K562 (cell line): ENCODE results near the gene PMVK. TPM values are rescaled to one million over a fixed set of nuclear protein-coding genes. Genes with fewer than 3 reads are reported as not detected.
A peak's percentile ranks its signal among the peaks of the same experiment; 100 is the strongest.

Experiments used
- ADNP ChIP-seq: fragments of 200-800 bp; sonication (Bioruptor generic); IDR thresholded peaks from 2 replicates; pipeline ENCODE4 v1.6.1; 2016; ENCODE audit warnings: missing genetic modification characterization, missing compliant biosample characterization
- ARNT ChIP-seq, 2 experiments: fragments of 450-650 bp; IDR thresholded peaks; 2 replicates each; pipeline ENCODE4 v1.6.1; 2016; ENCODE audit warnings: mild to moderate bottlenecking in 1 of 2
- BRD4 ChIP-seq: fragments of 200-600 bp; sonication (generic); IDR thresholded peaks from 2 replicates; pipeline ENCODE4 v1.6.1; 2017; ENCODE audit warnings: inconsistent platforms
- DDX20 ChIP-seq: fragments of 450-650 bp; IDR thresholded peaks from 2 replicates; pipeline ENCODE4 v1.6.1; 2016; ENCODE audit warnings: missing genetic modification characterization, low read depth, mild to moderate bottlenecking, missing compliant biosample characterization, moderate library complexity
- ELK3 ChIP-seq: fragments of 450-650 bp; formaldehyde crosslinking; IDR thresholded peaks from 2 replicates; pipeline ENCODE4 v1.4.0; 2020; ENCODE audit warnings: mild to moderate bottlenecking
- FOXJ3 ChIP-seq: sonication (generic); formaldehyde crosslinking; IDR thresholded peaks from 2 replicates; pipeline ENCODE4 v1.4.0; 2020; ENCODE audit warnings: mild to moderate bottlenecking, missing genetic modification reagents
- HCFC1 ChIP-seq: IDR thresholded peaks from 2 replicates; pipeline ENCODE4 v1.6.1; 2012; ENCODE audit warnings: low read depth, low read length, improper control_type of control experiment
- HES1 ChIP-seq: fragments of 450-650 bp; IDR thresholded peaks from 2 replicates; pipeline ENCODE4 v1.6.1; 2016; ENCODE audit warnings: low read depth, mild to moderate bottlenecking, moderate library complexity
- HMGN3 ChIP-seq: IDR thresholded peaks from 2 replicates; pipeline ENCODE4 v1.6.1; 2011; ENCODE audit warnings: borderline replicate concordance, low read depth, mild to moderate bottlenecking, mixed read lengths, low read length; ENCODE audit not compliant: insufficient read length; ENCODE audit errors: extremely low read depth
- JUND ChIP-seq, 2 experiments: IDR thresholded peaks; 2 replicates in 1 of 2; 3 replicates in 1 of 2; pipeline ENCODE4 v1.6.1; 2011; ENCODE audit warnings: borderline replicate concordance in 2 of 2, low read depth in 2 of 2, low read length in 2 of 2, improper control_type of control experiment in 1 of 2, missing biosample characterization in 1 of 2, missing genetic modification characterization in 1 of 2, missing genetic modification reagents in 1 of 2
- KDM4B ChIP-seq, 2 experiments: fragments of 450-650 bp in 1 of 2; sonication (generic) in 1 of 2; IDR thresholded peaks; 2 replicates each; pipeline ENCODE4 v1.6.1; 2016 to 2017; ENCODE audit warnings: borderline replicate concordance in 2 of 2, antibody characterized with exemption in 1 of 2, low read depth in 1 of 2, mild to moderate bottlenecking in 1 of 2
- MCM2 ChIP-seq: fragments of 450-650 bp; IDR thresholded peaks from 2 replicates; pipeline ENCODE4 v1.6.1; 2017; ENCODE audit warnings: low read depth, mild to moderate bottlenecking
- MIER1 ChIP-seq: fragments of 450-650 bp; IDR thresholded peaks from 2 replicates; pipeline ENCODE4 v1.6.1; 2016; ENCODE audit warnings: antibody characterized with exemption, mild to moderate bottlenecking, low read depth
- NFE2 ChIP-seq: IDR thresholded peaks from 2 replicates; pipeline ENCODE4 v1.6.1; 2014; ENCODE audit warnings: antibody characterized with exemption, low read depth
- NR0B1 ChIP-seq: fragments of 450-650 bp; IDR thresholded peaks from one replicate; pipeline ENCODE4 v1.6.1; 2018; ENCODE audit warnings: mild to moderate bottlenecking, moderate library complexity; ENCODE audit not compliant: partially characterized antibody
- PCBP2 ChIP-seq: fragments of 200-400 bp; formaldehyde crosslinking; IDR thresholded peaks from 2 replicates; pipeline ENCODE4 v1.6.1; 2018; ENCODE audit warnings: low read length, low read depth, mild to moderate bottlenecking, moderate library complexity; ENCODE audit not compliant: poor library complexity, severe bottlenecking
- PHF8 ChIP-seq: fragments of 200-600 bp; sonication (generic); IDR thresholded peaks from 2 replicates; pipeline ENCODE4 v1.6.1; 2012; ENCODE audit warnings: mixed run types, mild to moderate bottlenecking, inconsistent platforms, low read length, moderate library complexity, borderline replicate concordance
- ZBTB17 ChIP-seq: fragments of 450-650 bp; formaldehyde crosslinking; IDR thresholded peaks from 2 replicates; pipeline ENCODE4 v1.4.0; 2020; ENCODE audit warnings: mild to moderate bottlenecking
- ZNF23 ChIP-seq: fragments of 250-450 bp; sonication (Bioruptor Pico); IDR thresholded peaks from 2 replicates; pipeline ENCODE4 v1.4.0; 2020; ENCODE audit warnings: mild to moderate bottlenecking
- ZNF668 ChIP-seq: fragments of 250-450 bp; sonication (Bioruptor Pico); IDR thresholded peaks from 2 replicates; pipeline ENCODE4 v1.8.0; 2022; ENCODE audit warnings: mild to moderate bottlenecking, inconsistent platforms
- ZNF766 ChIP-seq: fragments of 200-800 bp; sonication (Bioruptor generic); conservative IDR thresholded peaks from 2 replicates; pipeline ENCODE4 v1.6.1; 2016; ENCODE audit warnings: missing genetic modification characterization, missing compliant biosample characterization
- ZSCAN32 ChIP-seq: fragments of 450-650 bp; formaldehyde crosslinking; IDR thresholded peaks from 2 replicates; pipeline ENCODE4 v1.4.0; 2020; ENCODE audit warnings: mild to moderate bottlenecking, moderate library complexity
- polyA plus RNA-seq, 8 experiments: library from polyadenylated mRNA; depleted of rRNA in 4 of 8; stranded (reverse) in 5 of 8; unstranded in 3 of 8; fragments of >200 nt; fragmentation: Nextera tagmentation in 2 of 8; fragmentation: Illumina TruSeq in 1 of 8; extraction: Ambion mirVana in 2 of 8; extraction: Trizol in 1 of 8; gene quantifications; 2 replicates each; pipeline versions ENCODE4 v1.2.1 to v1.2.3, GENCODE V29; 2011 to 2014; ENCODE audit warnings: inconsistent platforms in 1 of 8, missing spikeins in 1 of 8
- total RNA-seq, 7 experiments: library from RNA; depleted of rRNA in 6 of 7; stranded (reverse); fragments of >200 nt in 6 of 7; fragmentation: Illumina TruSeq in 2 of 7; extraction: Trizol in 2 of 7; gene quantifications; 2 replicates each; pipeline versions ENCODE4 v1.2.1 to v1.2.3, GENCODE V29; 2011 to 2021; ENCODE audit warnings: low replicate concordance in 1 of 7
- TF ChIP-seq, protein P1 (sequence below): fragments of 250-450 bp; sonication (Bioruptor Pico); IDR thresholded peaks from 2 replicates; pipeline ENCODE4 v1.5.0; 2021

PMVK gene
- total and polyA plus RNA-seq, 9 of the 15 experiments (the other 6 are each of a cell fraction or from before 2014, with no cell fraction given): 1.1 to 15.3 (median 6.3) TPM

DNA sequence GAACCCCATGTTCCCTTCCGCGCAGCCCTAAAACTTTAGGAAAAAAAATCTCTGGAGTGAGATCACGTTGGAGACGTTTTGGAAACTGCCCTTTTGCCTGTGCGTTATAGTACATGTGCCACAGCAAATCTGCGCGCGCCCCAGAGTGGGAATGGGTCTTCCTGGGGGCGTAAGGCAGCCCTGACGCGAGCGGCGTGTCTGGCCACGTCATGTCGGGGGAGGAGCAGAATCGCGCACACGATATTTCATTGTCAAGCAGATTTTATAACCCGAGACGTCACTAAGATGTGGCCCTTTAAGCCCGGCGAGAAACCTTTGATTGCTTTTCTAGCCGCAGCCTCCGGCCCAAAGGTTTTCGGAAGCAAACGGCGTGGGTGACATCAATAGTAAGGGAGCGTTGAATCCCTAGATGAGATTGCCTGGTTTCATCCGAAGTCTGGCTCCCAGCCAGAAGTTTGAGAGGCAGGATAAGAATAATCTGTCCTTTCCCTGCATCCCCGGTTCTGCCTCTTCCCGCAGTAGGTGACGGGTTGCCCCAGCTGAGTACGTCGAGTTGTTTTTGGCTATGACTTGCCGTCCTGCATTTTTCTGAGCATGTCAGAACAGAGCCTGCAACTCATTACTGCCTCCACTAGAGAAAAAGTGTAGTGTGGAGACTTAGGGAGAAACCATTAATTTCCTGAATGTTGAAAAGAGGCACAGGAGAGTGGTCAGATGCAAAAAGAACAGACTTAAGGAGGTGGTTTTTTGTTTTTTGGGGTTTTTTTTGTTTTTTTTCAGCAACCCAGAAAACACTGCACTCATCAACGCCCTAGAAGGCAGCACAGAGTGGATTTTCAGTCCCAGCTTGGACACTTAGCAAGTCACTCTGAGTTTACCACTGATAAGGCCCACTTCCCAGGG is 817 bp upstream of the PMVK start (continued):
- TF ChIP-seq BRD4: no peak
- no peak for TF ChIP-seq MIER1
- TF ChIP-seq FOXJ3: no peak
- TF ChIP-seq HMGN3: no peak
- no peak for TF ChIP-seq NR0B1
- no peak; the same call in 1 of the 2 replicates for TF ChIP-seq HCFC1
- no peak for TF ChIP-seq MCM2
- peak; percentile 50; the same call in 1 of the 2 replicates for TF ChIP-seq NFE2
- peak; percentile 59; the same call in 1 of the 2 replicates for TF ChIP-seq PHF8
- no peak for TF ChIP-seq ADNP (tag)
- TF ChIP-seq ZNF766: peak; percentile 82
- TF ChIP-seq KDM4B (IDR thresholded peaks at IDR 0.05; ENCODE audit: borderline replicate concordance in 2 of 2, low read depth in 1 of 2): peak in 1 of 2 experiments; percentile 59; a peak in 1 of 4 replicates
- peak; percentile 89 for TF ChIP-seq JUND (IDR thresholded peaks at IDR 0.05; ENCODE audit: borderline replicate concordance, low read depth, low read length)
- TF ChIP-seq JUND (tag; IDR thresholded peaks at IDR 0.05; ENCODE audit: borderline replicate concordance, low read depth, low read length): no peak
- no peak for TF ChIP-seq DDX20 (tag)
- TF ChIP-seq HES1: 0 out of 2 replicates have a peak, but pooled peaks have one; percentile 68
- TF ChIP-seq ELK3 (CRISPR knock-in tag): no peak
- TF ChIP-seq ARNT (IDR thresholded peaks at IDR 0.05): peak in 1 of 2 experiments; percentile 33; a peak in 1 of 4 replicates
- TF ChIP-seq ZNF23 (CRISPR knock-in tag): no peak
- no peak for TF ChIP-seq ZNF668 (CRISPR knock-in tag)
- TF ChIP-seq ZBTB17 (CRISPR knock-in tag): no peak
- TF ChIP-seq, protein P1, sequence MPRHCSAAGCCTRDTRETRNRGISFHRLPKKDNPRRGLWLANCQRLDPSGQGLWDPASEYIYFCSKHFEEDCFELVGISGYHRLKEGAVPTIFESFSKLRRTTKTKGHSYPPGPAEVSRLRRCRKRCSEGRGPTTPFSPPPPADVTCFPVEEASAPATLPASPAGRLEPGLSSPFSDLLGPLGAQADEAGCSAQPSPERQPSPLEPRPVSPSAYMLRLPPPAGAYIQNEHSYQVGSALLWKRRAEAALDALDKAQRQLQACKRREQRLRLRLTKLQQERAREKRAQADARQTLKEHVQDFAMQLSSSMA (CRISPR knock-in tag): no peak
- TF ChIP-seq PCBP2: no peak
- no peak for TF ChIP-seq ZSCAN32
